Thyroid gland (tissue), 4 donors: ENCODE data around the gene HTR4.

Experiments
- CTCF ChIP-seq, 6 experiments: fragments of 200-600 bp in 3 of 6; fragments of 450-650 bp in 3 of 6; sonication (generic) in 3 of 6; IDR thresholded peaks; one replicate each; pipeline ENCODE4 v1.5.1; 2016 to 2019; ENCODE audit warnings: antibody characterized with exemption in 6 of 6, mild to moderate bottlenecking in 2 of 6, inconsistent platforms in 1 of 6, moderate library complexity in 1 of 6
- POLR2A ChIP-seq, 2 donors: fragments of 450-650 bp; IDR thresholded peaks; one replicate each; pipeline ENCODE4 v1.6.1; 2017; ENCODE audit warnings: antibody characterized with exemption in 2 of 2, mild to moderate bottlenecking in 2 of 2, moderate library complexity in 1 of 2

GRCh38 chr5:148524721-148525120 lies 129.6 kb downstream of the HTR4 start:
- TF ChIP-seq CTCF (IDR thresholded peaks at IDR 0.05) (no peak), POLR2A (IDR thresholded peaks at IDR 0.05) (no peak)
